ENCODE results near the gene RABGAP1L.
"Not testable (repeated sequence)": the region's sequence is repeated elsewhere in the genome, so short reads cannot be mapped to it uniquely, and the experiment has no call there.

RABGAP1L gene

GRCh38 chr1:174703309-174703708 is 544.0 kb downstream of the RABGAP1L start:
- no peak for DNase-seq (ENCODE audit: low read depth in 2 of 2)

- DNase-seq (ENCODE audit: low read depth in 2 of 2): no peak
These were observed 545.0 kb downstream of the RABGAP1L start for GRCh38 chr1:174704300-174704699.

- no peak for DNase-seq (ENCODE audit: low read depth in 2 of 2)
These were observed 551.8 kb downstream of the RABGAP1L start for GRCh38 chr1:174710868-174711845.

- not testable (repeated sequence) for DNase-seq (ENCODE audit: low read depth in 2 of 2)
These were observed 552.5 kb downstream of the RABGAP1L start for GRCh38 chr1:174711848-174712247.

- DNase-seq (ENCODE audit: low read depth in 2 of 2): no peak
These were observed 553.2 kb downstream of the RABGAP1L start for GRCh38 chr1:174712541-174712940.

- DNase-seq (ENCODE audit: low read depth in 2 of 2): no peak
These were observed 554.5 kb downstream of the RABGAP1L start for GRCh38 chr1:174713796-174714195.

- DNase-seq (ENCODE audit: low read depth in 2 of 2): no peak
These were observed 559.9 kb downstream of the RABGAP1L start for GRCh38 chr1:174719194-174719593.

- no peak for DNase-seq (ENCODE audit: low read depth in 2 of 2)
These were observed 561.3 kb downstream of the RABGAP1L start for GRCh38 chr1:174720618-174721017.

DNA sequence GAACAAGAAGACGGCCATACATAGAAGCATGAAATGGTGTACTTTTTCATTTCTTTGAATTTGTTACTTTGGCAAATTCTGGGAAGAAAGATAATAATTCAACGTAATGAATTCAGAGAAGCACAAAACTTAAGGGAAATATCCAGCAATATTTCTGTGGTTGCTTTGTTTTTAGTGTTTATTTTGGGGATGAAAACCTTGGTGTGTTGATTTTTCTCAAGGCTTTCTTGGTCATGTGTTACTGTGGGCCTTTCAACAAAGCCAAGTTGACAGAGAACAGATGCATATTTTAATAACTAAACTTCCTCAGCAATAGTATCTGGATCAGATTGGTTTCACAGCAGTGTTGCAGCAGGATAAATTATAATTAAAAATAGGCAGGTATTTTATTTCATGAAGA is 561.9 kb downstream of the RABGAP1L start:
- no peak for DNase-seq (ENCODE audit: low read depth in 2 of 2)

DNA sequence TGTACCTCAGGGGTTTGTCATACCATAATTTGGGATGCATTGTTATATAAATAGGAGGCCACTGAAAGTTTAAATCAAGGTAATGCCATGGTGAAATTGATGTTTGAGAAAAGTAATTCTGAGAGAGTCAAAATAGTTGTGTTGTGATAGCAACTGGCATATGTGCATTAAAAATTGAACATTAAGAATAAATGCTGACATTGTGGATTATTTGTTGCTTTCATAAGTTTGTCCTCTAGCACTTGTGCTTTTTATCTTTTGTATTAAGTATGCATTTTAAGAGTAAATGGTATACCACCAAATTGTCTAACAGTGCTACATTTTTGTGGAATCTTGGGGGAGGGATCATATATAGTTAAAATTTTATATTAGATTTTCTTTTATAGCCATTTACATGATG is 564.5 kb downstream of the RABGAP1L start:
- DNase-seq (ENCODE audit: low read depth in 2 of 2): no peak

- DNase-seq (ENCODE audit: low read depth in 2 of 2): no peak
These were observed 564.9 kb downstream of the RABGAP1L start for GRCh38 chr1:174724219-174724618.

- DNase-seq (ENCODE audit: low read depth in 2 of 2): no peak
These were observed 567.0 kb downstream of the RABGAP1L start for GRCh38 chr1:174726167-174726879.

DNA sequence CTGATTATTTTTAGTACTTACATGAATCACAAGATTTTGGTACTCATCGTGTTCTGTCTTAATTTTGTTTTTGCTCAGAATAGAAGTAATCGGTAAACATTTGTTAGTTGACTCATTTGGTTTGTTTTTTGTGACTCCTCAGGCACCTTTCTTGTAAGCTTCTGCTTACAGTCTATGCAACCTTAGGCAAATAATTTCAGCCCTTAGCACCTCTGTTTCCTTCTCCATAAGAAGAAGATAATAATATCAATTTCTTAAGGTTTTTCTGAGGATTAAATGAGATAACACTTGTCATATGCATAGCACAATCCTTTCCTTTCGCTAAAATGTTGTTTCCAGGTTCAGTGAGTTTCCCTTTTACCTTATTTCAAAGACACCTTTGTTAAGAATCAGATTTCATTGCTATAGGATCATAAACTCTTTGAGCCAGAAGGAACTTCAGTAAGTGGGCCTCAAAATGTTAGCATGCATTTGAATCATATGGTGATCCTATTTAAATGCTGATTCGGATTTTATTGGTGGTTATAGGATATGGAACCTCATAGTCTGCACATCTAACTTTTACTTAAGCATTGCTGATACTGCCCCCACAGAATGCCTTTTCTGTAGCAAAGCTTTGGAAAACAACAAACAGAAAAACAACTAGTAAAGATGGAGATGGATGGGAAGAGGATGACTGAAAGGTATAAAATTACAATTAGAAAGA is 567.7 kb downstream of the RABGAP1L start:
- DNase-seq (ENCODE audit: low read depth in 2 of 2): no peak

DNA sequence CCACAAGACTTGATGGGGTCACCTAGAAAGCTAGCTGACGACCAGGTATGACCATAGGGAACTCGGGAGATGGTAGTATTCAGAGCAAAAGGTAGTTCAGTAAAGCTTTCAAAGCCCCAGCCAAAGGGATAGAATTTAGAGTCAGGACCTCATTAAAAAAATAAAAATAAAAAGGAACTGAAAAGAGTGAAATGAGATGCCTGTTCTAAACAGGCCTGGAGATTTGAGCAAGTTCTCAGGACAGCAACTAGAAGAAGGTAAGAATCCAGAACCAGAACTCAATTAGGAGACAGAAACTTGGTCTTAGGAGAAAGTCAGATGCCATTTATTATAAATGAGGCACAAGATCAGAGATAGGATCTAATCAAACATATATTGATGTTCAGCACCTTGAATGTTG is 575.0 kb downstream of the RABGAP1L start:
- no peak for DNase-seq (ENCODE audit: low read depth in 2 of 2)

DNA sequence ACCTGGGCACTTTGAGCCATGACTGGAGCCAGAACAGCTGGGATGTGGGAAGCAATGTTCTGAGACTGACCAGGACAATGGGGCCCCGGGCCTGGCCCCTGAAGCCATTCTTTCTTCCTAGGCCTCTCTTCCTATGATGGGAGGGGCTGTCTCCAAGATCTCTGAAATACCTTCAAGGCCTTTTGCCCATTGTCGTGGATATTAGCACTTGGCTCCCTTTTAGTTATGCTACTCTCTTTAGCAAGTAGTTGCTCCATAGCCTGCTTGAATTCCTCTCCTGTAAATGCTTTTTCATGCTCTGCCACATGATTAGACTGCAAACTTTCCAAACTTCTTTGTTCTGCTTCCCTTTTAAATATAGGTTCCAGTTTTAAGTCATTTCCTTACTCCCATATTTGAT is 577.5 kb downstream of the RABGAP1L start:
- no peak for DNase-seq (ENCODE audit: low read depth in 2 of 2)

GRCh38 chr1:174740249-174740968 is 581.1 kb downstream of the RABGAP1L start:
- DNase-seq (ENCODE audit: low read depth in 2 of 2): no peak

- no peak for DNase-seq (ENCODE audit: low read depth in 2 of 2)
These were observed 583.7 kb downstream of the RABGAP1L start for GRCh38 chr1:174742805-174743653.

DNA sequence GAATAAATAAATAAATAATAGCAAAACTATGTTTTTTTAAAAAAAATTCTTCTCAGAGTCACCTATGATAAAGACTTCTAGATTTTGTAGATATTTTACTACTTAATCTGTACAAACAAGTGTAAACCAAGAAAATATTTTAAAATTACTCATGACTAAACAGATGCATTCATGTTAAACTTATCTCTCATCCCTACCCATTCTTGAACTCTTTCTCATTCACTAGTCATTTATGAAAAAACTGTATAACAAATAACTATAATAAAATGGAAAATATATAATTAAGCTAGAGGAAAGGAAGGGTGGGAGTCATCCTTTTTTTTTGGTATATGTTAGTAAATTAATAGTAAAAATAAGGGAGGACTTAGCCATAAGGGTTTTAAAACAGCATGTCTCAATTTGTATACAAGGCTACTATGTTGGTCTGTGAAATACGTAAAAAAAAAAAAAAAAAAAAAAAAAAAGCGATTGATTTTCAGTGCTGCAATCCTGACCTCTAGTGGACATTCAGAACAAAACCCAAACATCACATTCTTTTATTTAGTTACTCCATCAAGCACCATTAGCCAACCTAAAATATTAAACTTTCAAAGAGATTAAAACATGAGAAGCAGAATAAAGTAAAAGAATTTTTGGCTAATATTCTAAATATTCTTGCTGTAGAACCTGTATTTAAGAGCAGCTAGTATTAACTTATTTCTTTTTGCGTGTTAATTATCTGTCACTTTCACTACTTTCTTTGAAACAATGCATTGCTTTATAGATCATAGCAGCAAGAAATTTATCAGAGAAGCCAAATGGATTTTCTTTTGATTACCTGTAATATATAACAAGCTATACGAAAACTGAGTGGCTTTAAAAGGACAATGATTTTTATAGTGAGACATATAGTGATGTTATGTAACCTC is 584.6 kb downstream of the RABGAP1L start:
- DNase-seq (ENCODE audit: low read depth in 2 of 2): no peak

DNA sequence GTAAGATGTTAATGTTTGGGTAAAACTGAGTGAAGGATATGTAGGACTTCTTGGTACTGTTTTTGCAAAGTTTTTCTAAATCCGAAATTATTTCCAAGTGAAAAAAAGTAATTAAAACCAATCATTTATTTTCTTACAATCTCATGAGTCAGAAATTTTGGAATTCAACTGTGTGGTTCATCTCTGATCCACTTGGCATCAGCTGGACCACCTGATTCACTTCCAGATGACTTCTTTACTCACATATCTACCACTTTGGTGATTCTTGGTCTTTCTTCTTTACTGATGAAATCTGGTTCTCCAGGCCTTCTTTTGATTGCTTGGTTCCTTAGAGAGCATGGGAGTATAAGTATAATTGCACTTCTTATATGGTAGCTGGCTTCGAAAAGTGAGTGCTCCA is 585.6 kb downstream of the RABGAP1L start:
- DNase-seq (ENCODE audit: low read depth in 2 of 2): no peak
